ENCODE data around the gene LAD1.

Gene LAD1

GRCh38 chr1:201344206-201345080, 54.7 kb downstream of the LAD1 start:
- DNase-seq = no peak

- no peak for DNase-seq
Observed at GRCh38 chr1:201341377-201341776, 57.7 kb downstream of the LAD1 start.

GRCh38 chr1:201336711-201337450, 62.2 kb downstream of the LAD1 start:
- no peak for DNase-seq

- DNase-seq = no peak
Observed at GRCh38 chr1:201335901-201336300, 63.2 kb downstream of the LAD1 start.

GRCh38 chr1:201335174-201335870, 63.8 kb downstream of the LAD1 start:
- DNase-seq = no peak

GRCh38 chr1:201334325-201335173, 64.6 kb downstream of the LAD1 start:
- no peak for DNase-seq

- no peak for DNase-seq
Observed at GRCh38 chr1:201332616-201333335, 66.3 kb downstream of the LAD1 start.

GRCh38 chr1:201332021-201332420, 67.1 kb downstream of the LAD1 start:
- no peak for DNase-seq

GRCh38 chr1:201331166-201331565, 68.0 kb downstream of the LAD1 start:
- no peak for DNase-seq
